Measurements from ENCODE around the gene DERA.
"Not testable (repeated sequence)": the region's sequence is repeated elsewhere in the genome, so short reads cannot be mapped to it uniquely, and the experiment has no call there.

Gene DERA

DNA sequence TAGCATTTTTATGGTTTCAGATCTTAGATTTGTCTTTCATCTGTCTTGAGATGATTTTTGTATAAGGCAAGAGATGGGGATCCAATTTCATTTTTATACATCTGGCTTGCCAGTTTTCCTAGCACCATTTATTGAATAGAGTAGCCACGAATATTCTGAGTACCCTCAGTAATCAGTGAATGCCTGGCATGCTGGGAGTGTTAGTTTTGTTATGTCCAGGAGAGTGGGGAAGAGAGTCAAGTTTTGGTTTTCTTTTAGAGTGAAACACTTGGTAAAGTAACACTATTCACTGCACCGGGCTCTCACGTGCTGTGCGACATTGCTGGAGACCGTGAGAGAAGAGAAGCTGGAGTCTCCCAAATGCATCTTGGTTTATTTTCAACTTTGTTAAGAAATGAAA lies 31.3 kb downstream of the DERA start:
- no peak overlapping the region for H2BK120ac ChIP-seq (ENCODE audit: low read depth, low read length)
- no peak for DNase-seq (ENCODE audit: low spot score)
- no peaks in the 10 kb centered on the region for H3K36me3 ChIP-seq (replicated peaks in 1 of 2; ENCODE audit: control insufficient read depth in 2 of 2, insufficient read depth in 2 of 2, low read length in 2 of 2)
- no peak overlapping the region for H2AK5ac ChIP-seq (ENCODE audit: low read depth, low read length)
- no peak overlapping the region for H2BK15ac ChIP-seq (ENCODE audit: low read length)
- H2AFZ ChIP-seq (ENCODE audit: low read length) = no peak overlapping the region
- H3K79me1 ChIP-seq (ENCODE audit: low read depth, low read length) = no peaks in the 10 kb centered on the region
- no peak overlapping the region for H3K27ac ChIP-seq (replicated peaks; ENCODE audit: low read length)
- no CpG with 5 or more reads among the region's 5 CpGs for WGBS, 2 donors (ENCODE audit: extremely low coverage in 2 of 2, insufficient read length in 2 of 2, insufficient replicate concordance in 1 of 2)
- no peak overlapping the region for H3K14ac ChIP-seq (ENCODE audit: low read length)
- H4K8ac ChIP-seq (ENCODE audit: low read depth, low read length) = no peak overlapping the region
- no peak overlapping the region for H3K4me3 ChIP-seq (ENCODE audit: low read length in 2 of 2)
- no peaks in the 10 kb centered on the region for H3K27me3 ChIP-seq (ENCODE audit: control insufficient read depth in 3 of 3, insufficient read depth in 3 of 3, low read depth in 1 of 3, low read length in 3 of 3)
- H3K4ac ChIP-seq (ENCODE audit: low read length) = no peak overlapping the region
- H2BK5ac ChIP-seq (ENCODE audit: low read length) = no peak overlapping the region
- H3K23ac ChIP-seq (ENCODE audit: low read depth, low read length, poor library complexity) = no peak overlapping the region
- no peak overlapping the region for H3K4me2 ChIP-seq (ENCODE audit: insufficient read depth, low read length, poor library complexity, severe bottlenecking)
- H4K91ac ChIP-seq (ENCODE audit: low read depth, low read length, poor library complexity) = no peak overlapping the region
- no peak overlapping the region for H3K18ac ChIP-seq (ENCODE audit: low read length)
- H3K9ac ChIP-seq (ENCODE audit: low read depth, low read length, poor library complexity) = no peak overlapping the region
- no peaks in the 10 kb centered on the region for H3K4me1 ChIP-seq (ENCODE audit: control insufficient read depth in 2 of 2, insufficient read depth in 1 of 2, low read depth in 1 of 2, low read length in 2 of 2)
- peaks cover 2 to 12% of the 10 kb centered on the region in 2 donors for H3K9me3 ChIP-seq (replicated peaks in 1 of 2; ENCODE audit: control insufficient read depth in 2 of 2, insufficient read depth in 1 of 2, low read depth in 1 of 2, low read length in 2 of 2)
- no peak overlapping the region for H2BK12ac ChIP-seq (ENCODE audit: low read length)

DNA sequence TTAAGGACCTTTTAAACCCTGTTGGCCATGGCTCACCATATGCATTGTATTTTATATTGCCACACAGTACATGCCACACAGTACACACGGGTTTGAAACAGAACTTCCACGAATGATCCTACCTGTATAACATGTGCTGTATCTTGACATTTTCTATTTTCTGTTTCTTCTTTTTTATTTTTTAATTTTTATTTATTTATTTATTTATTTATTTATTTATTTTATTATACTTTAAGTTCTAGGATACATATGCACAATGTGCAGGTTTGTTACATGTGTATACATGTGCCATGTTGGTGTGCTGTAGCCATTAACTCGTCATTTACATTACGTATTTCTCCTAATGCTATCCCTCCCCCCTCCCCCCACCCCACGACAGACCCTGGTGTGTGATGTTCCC lies 32.4 kb downstream of the DERA start:
- not testable (repeated sequence) for H3K4me2 ChIP-seq (ENCODE audit: insufficient read depth, low read length, poor library complexity, severe bottlenecking); H2BK15ac ChIP-seq (ENCODE audit: low read length); H3K36me3 ChIP-seq (replicated peaks in 1 of 2; ENCODE audit: control insufficient read depth in 2 of 2, insufficient read depth in 2 of 2, low read length in 2 of 2); H3K4me3 ChIP-seq (ENCODE audit: low read length in 2 of 2); H3K18ac ChIP-seq (ENCODE audit: low read length); H3K27ac ChIP-seq (replicated peaks; ENCODE audit: low read length); H2BK5ac ChIP-seq (ENCODE audit: low read length); H3K27me3 ChIP-seq (ENCODE audit: control insufficient read depth in 3 of 3, insufficient read depth in 3 of 3, low read depth in 1 of 3, low read length in 3 of 3); DNase-seq (ENCODE audit: low spot score); H4K8ac ChIP-seq (ENCODE audit: low read depth, low read length); H2AK5ac ChIP-seq (ENCODE audit: low read depth, low read length); H3K14ac ChIP-seq (ENCODE audit: low read length); H3K4ac ChIP-seq (ENCODE audit: low read length); H2BK12ac ChIP-seq (ENCODE audit: low read length); H3K23ac ChIP-seq (ENCODE audit: low read depth, low read length, poor library complexity); H2BK120ac ChIP-seq (ENCODE audit: low read depth, low read length); H3K9ac ChIP-seq (ENCODE audit: low read depth, low read length, poor library complexity); H4K91ac ChIP-seq (ENCODE audit: low read depth, low read length, poor library complexity); H3K79me1 ChIP-seq (ENCODE audit: low read depth, low read length); H2AFZ ChIP-seq (ENCODE audit: low read length); H3K4me1 ChIP-seq (ENCODE audit: control insufficient read depth in 2 of 2, insufficient read depth in 1 of 2, low read depth in 1 of 2, low read length in 2 of 2)
- WGBS, 2 donors (ENCODE audit: extremely low coverage in 2 of 2, insufficient read length in 2 of 2, insufficient replicate concordance in 1 of 2) = no CpG with 5 or more reads among the region's 5 CpGs
- H3K9me3 ChIP-seq (replicated peaks in 1 of 2; ENCODE audit: control insufficient read depth in 2 of 2, insufficient read depth in 1 of 2, low read depth in 1 of 2, low read length in 2 of 2) = peaks cover 2 to 12% of the 10 kb centered on the region in 2 donors

- not testable (repeated sequence) for DNase-seq (ENCODE audit: low spot score)
These were observed 37.3 kb downstream of the DERA start for GRCh38 chr12:15948461-15948860.

GRCh38 chr12:15955281-15955680 lies 44.1 kb downstream of the DERA start:
- Histone ChIP-seq H3K23ac (ENCODE audit: low read depth, low read length, poor library complexity) (no peak overlapping the region), H3K14ac (ENCODE audit: low read length) (no peak overlapping the region), H3K9me3 (replicated peaks in 1 of 2; ENCODE audit: control insufficient read depth in 2 of 2, insufficient read depth in 1 of 2, low read depth in 1 of 2, low read length in 2 of 2) (peaks cover 0 to 2% of the 10 kb centered on the region in 2 donors), H2BK5ac (ENCODE audit: low read length) (no peak overlapping the region), H3K4me2 (ENCODE audit: insufficient read depth, low read length, poor library complexity, severe bottlenecking) (no peak overlapping the region), H4K8ac (ENCODE audit: low read depth, low read length) (no peak overlapping the region), H3K36me3 (replicated peaks in 1 of 2; ENCODE audit: control insufficient read depth in 2 of 2, insufficient read depth in 2 of 2, low read length in 2 of 2) (peaks cover 0 to 24% of the 10 kb centered on the region in 2 donors), H3K4me3 (ENCODE audit: low read length in 2 of 2) (no peak overlapping the region), H2BK15ac (ENCODE audit: low read length) (no peak overlapping the region), H2BK12ac (ENCODE audit: low read length) (no peak overlapping the region), H3K4me1 (ENCODE audit: control insufficient read depth in 2 of 2, insufficient read depth in 1 of 2, low read depth in 1 of 2, low read length in 2 of 2) (no peaks in the 10 kb centered on the region), H3K9ac (ENCODE audit: low read depth, low read length, poor library complexity) (no peak overlapping the region), H2AK5ac (ENCODE audit: low read depth, low read length) (no peak overlapping the region), H3K18ac (ENCODE audit: low read length) (no peak overlapping the region), H3K27ac (replicated peaks; ENCODE audit: low read length) (no peak overlapping the region), H3K4ac (ENCODE audit: low read length) (no peak overlapping the region), H2AFZ (ENCODE audit: low read length) (no peak overlapping the region), H4K91ac (ENCODE audit: low read depth, low read length, poor library complexity) (no peak overlapping the region), H3K79me1 (ENCODE audit: low read depth, low read length) (no peaks in the 10 kb centered on the region), H2BK120ac (ENCODE audit: low read depth, low read length) (no peak overlapping the region), H3K27me3 (ENCODE audit: control insufficient read depth in 3 of 3, insufficient read depth in 3 of 3, low read depth in 1 of 3, low read length in 3 of 3) (no peaks in the 10 kb centered on the region)
- no CpG with 5 or more reads among the region's 4 CpGs for WGBS, 2 donors (ENCODE audit: extremely low coverage in 2 of 2, insufficient read length in 2 of 2, insufficient replicate concordance in 1 of 2)
- no peak for DNase-seq (ENCODE audit: low spot score)

More at GRCh38 chr12:15948461-15948860, 37.3 kb downstream of the DERA start:
- H4K91ac ChIP-seq (ENCODE audit: low read depth, low read length, poor library complexity); H2AK5ac ChIP-seq (ENCODE audit: low read depth, low read length); H3K23ac ChIP-seq (ENCODE audit: low read depth, low read length, poor library complexity); H3K36me3 ChIP-seq (replicated peaks in 1 of 2; ENCODE audit: control insufficient read depth in 2 of 2, insufficient read depth in 2 of 2, low read length in 2 of 2); H3K14ac ChIP-seq (ENCODE audit: low read length); H3K79me1 ChIP-seq (ENCODE audit: low read depth, low read length); H3K4me1 ChIP-seq (ENCODE audit: control insufficient read depth in 2 of 2, insufficient read depth in 1 of 2, low read depth in 1 of 2, low read length in 2 of 2); H2BK5ac ChIP-seq (ENCODE audit: low read length); H3K9me3 ChIP-seq (replicated peaks in 1 of 2; ENCODE audit: control insufficient read depth in 2 of 2, insufficient read depth in 1 of 2, low read depth in 1 of 2, low read length in 2 of 2); H3K4me3 ChIP-seq (ENCODE audit: low read length in 2 of 2); H3K27ac ChIP-seq (replicated peaks; ENCODE audit: low read length); H2BK120ac ChIP-seq (ENCODE audit: low read depth, low read length); H3K9ac ChIP-seq (ENCODE audit: low read depth, low read length, poor library complexity); H3K27me3 ChIP-seq (ENCODE audit: control insufficient read depth in 3 of 3, insufficient read depth in 3 of 3, low read depth in 1 of 3, low read length in 3 of 3); H3K4me2 ChIP-seq (ENCODE audit: insufficient read depth, low read length, poor library complexity, severe bottlenecking); H4K8ac ChIP-seq (ENCODE audit: low read depth, low read length); H3K4ac ChIP-seq (ENCODE audit: low read length); H2BK12ac ChIP-seq (ENCODE audit: low read length); H2BK15ac ChIP-seq (ENCODE audit: low read length); H3K18ac ChIP-seq (ENCODE audit: low read length); H2AFZ ChIP-seq (ENCODE audit: low read length): not testable (repeated sequence)
- no CpG with 5 or more reads among the region's 10 CpGs for WGBS, 2 donors (ENCODE audit: extremely low coverage in 2 of 2, insufficient read length in 2 of 2, insufficient replicate concordance in 1 of 2)

All from neuronal stem cell (in vitro differentiated cells).